Left ventricle myocardium inferior (tissue), 1 donor: ENCODE data around the gene RNGTT. TPM values are rescaled to one million over a fixed set of nuclear protein-coding genes. Genes with fewer than 3 reads are reported as not detected.

Source experiments
- DNase-seq: peaks from one replicate; pipeline ENCODE4 v3.0.0-alpha.2; 2020
- H3K27ac ChIP-seq: fragments of 200-600 bp; replicated peaks from 2 replicates; pipeline ENCODE4 v1.8.0; 2021
- H3K27me3 ChIP-seq: fragments of 200-600 bp; 2 replicates; pipeline ENCODE4 v1.8.0; 2021; ENCODE audit warnings: low read depth
- H3K36me3 ChIP-seq: fragments of 200-600 bp; 2 replicates; pipeline ENCODE4 v1.8.0; 2021
- H3K4me1 ChIP-seq: fragments of 200-600 bp; 2 replicates; pipeline ENCODE4 v1.8.0; 2021
- H3K4me3 ChIP-seq: fragments of 200-600 bp; 2 replicates; pipeline ENCODE4 v1.8.0; 2021; ENCODE audit warnings: mild to moderate bottlenecking, moderate library complexity
- H3K9me3 ChIP-seq: fragments of 200-600 bp; replicated peaks from 2 replicates; pipeline ENCODE4 v1.8.0; 2021
- CTCF ChIP-seq: fragments of 200-600 bp; IDR thresholded peaks from 2 replicates; pipeline ENCODE4 v1.8.0; 2021; ENCODE audit warnings: antibody characterized with exemption, mild to moderate bottlenecking, borderline replicate concordance
- intact Hi-C: fragments of 100-400 bp; cut with micrococcal nuclease; formaldehyde crosslinking; loops from one replicate; pipeline ENCODE4 v1.11.0; 2022
- total RNA-seq: library from RNA; stranded (reverse); fragmentation: NEBNext Ultra II Directional; extraction: Animal tissue kit (Norgen Biotek cat#: 25700); gene quantifications from one replicate; pipeline ENCODE4 v1.2.1, GENCODE V29; 2021
- donor health status: DM: no; HTN: yes; CAD: no; lungs with severe emphysema.

The RNGTT gene
- total RNA-seq, 1 donor from 2014 or later, result 9.1 TPM

- H3K27me3 ChIP-seq, result no peaks in the 10 kb centered on the region
- no peaks in the 10 kb centered on the region for H3K4me1 ChIP-seq
- H3K27ac ChIP-seq, result no peak overlapping the region
- no peak for TF ChIP-seq CTCF
- H3K4me3 ChIP-seq, result no peak overlapping the region
- no peaks in the 10 kb centered on the region for H3K9me3 ChIP-seq
- intact Hi-C loops, result no loop called here
- no peak for DNase-seq
- H3K36me3 ChIP-seq, result no peaks in the 10 kb centered on the region
Measured at GRCh38 chr6:88599571-88599970, 363.8 kb downstream of the RNGTT start.

DNA sequence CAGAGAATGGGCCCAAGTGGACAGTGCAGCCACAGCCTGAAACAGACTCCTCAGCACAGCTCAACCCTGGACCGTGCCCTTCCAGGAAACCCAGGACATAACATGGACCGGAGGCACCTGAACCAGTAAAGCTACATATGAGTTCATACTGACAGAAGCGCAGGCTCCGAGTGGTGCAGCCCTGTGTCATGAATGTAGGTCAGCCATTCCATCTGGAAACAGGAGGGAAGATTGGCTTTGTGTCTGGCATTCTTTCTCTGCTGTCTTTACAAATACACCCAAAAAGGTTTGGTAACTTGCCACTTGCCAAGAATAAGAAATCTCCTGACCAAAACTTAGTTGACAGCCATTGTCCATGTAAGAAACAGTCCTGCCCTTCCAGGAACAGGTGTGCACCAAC, 366.6 kb downstream of the RNGTT start:
- H3K4me1 ChIP-seq, result no peaks in the 10 kb centered on the region
- DNase-seq, result no peak
- no peaks in the 10 kb centered on the region for H3K9me3 ChIP-seq
- no peaks in the 10 kb centered on the region for H3K36me3 ChIP-seq
- intact Hi-C loops, result no loop called here
- H3K4me3 ChIP-seq, result no peak overlapping the region
- H3K27me3 ChIP-seq, result no peaks in the 10 kb centered on the region
- no peak overlapping the region for H3K27ac ChIP-seq
- no peak for TF ChIP-seq CTCF

GRCh38 chr6:88588938-88589337, 374.5 kb downstream of the RNGTT start:
- TF ChIP-seq CTCF, result no peak
- Histone ChIP-seq H3K4me1 (no peaks in the 10 kb centered on the region), H3K9me3 (no peaks in the 10 kb centered on the region), H3K27me3 (peaks cover 44% of the 10 kb centered on the region), H3K36me3 (no peaks in the 10 kb centered on the region), H3K27ac (no peak overlapping the region), H3K4me3 (no peak overlapping the region)
- no peak for DNase-seq
- intact Hi-C loops, result no loop called here

GRCh38 chr6:88587150-88587520, 376.3 kb downstream of the RNGTT start:
- intact Hi-C loops, result no loop called here
- H3K4me3 ChIP-seq, result no peak overlapping the region
- peaks cover 15% of the 10 kb centered on the region for H3K9me3 ChIP-seq
- H3K36me3 ChIP-seq, result no peaks in the 10 kb centered on the region
- H3K4me1 ChIP-seq, result no peaks in the 10 kb centered on the region
- no peak for TF ChIP-seq CTCF
- no peak overlapping the region for H3K27ac ChIP-seq
- DNase-seq, result no peak
- peaks cover 44% of the 10 kb centered on the region for H3K27me3 ChIP-seq

- Histone ChIP-seq H3K27me3 (peaks cover 46% of the 10 kb centered on the region), H3K9me3 (peaks cover 21% of the 10 kb centered on the region), H3K27ac (no peak overlapping the region), H3K4me3 (no peak overlapping the region), H3K4me1 (no peaks in the 10 kb centered on the region), H3K36me3 (no peaks in the 10 kb centered on the region)
- intact Hi-C loops, result no loop called here
- DNase-seq, result no peak
- no peak for TF ChIP-seq CTCF
Measured at GRCh38 chr6:88586371-88587149, 376.9 kb downstream of the RNGTT start.
